H1 (cell line): Measurements from ENCODE around the gene CDK8. TPM values are rescaled to one million over a fixed set of nuclear protein-coding genes. Genes with fewer than 3 reads are reported as not detected.

Source experiments
- TCF12 ChIP-seq: IDR thresholded peaks from 2 replicates; pipeline ENCODE4 v1.6.1; 2011; ENCODE audit warnings: low read depth, mild to moderate bottlenecking, low read length
- polyA plus RNA-seq, 7 experiments: library from polyadenylated mRNA; depleted of rRNA in 3 of 7; stranded (reverse) in 5 of 7; unstranded in 2 of 7; fragments of >200 nt in 5 of 7; fragments of 200-250 nt in 2 of 7; gene quantifications; 1 replicate in 5 of 7; 2 replicates in 1 of 7; 4 replicates in 1 of 7; pipeline versions ENCODE4 v1.2.1 to v1.2.3, GENCODE V29; 2011 to 2013; ENCODE audit warnings: missing spikeins in 2 of 7, mixed read lengths in 2 of 7
- total RNA-seq: library from RNA; stranded (reverse); fragmentation: NEBNext Ultra II Directional; extraction: Animal tissue kit (Norgen Biotek cat#: 25700); gene quantifications from 2 replicates; pipeline ENCODE4 v1.2.1, GENCODE V29; 2021

CDK8 gene
- total and polyA plus RNA-seq, 2 of the 8 experiments (the other 6 are each of a cell fraction or from before 2014, with no cell fraction given): 22.1 to 25.6 TPM

DNA sequence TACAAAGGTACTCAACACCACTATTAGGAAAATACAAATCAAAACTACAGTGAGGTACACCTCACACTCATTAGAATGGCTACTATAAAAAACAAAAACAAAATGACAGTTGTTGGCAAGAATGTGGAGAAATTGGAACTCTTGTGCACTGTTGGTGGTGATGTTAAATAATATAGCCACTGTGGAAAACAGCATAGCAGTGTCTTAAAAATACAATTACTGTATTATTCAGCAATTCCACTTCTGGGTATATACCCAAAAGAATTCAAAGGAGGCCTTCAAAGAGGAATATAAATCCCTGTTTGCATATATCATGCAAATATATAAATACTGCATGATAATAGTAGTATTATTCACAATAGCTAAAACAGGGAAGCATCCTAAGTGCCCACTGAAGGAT, 66.8 kb downstream of the CDK8 start (continued):
- no peak for TF ChIP-seq TCF12
